Peyer's patch (tissue), 4 donors: ENCODE results near the gene EIF5. TPM values are rescaled to one million over a fixed set of nuclear protein-coding genes. Genes with fewer than 3 reads are reported as not detected.

Experiments
- DNase-seq, 3 donors: peaks; one replicate each; pipeline ENCODE4 v3.0.0-alpha.2; 2017 to 2019
- H3K27ac ChIP-seq, 4 donors: fragments of 200-600 bp; sonication (generic); one replicate each; pipeline ENCODE4 v1.5.1; 2016 to 2019
- H3K27me3 ChIP-seq, 2 donors: fragments of 200-600 bp; sonication (generic); one replicate each; pipeline ENCODE4 v1.5.1; 2019
- H3K36me3 ChIP-seq, 3 donors: fragments of 200-600 bp; sonication (generic); one replicate each; pipeline ENCODE4 v1.5.1; 2016 to 2019
- H3K4me1 ChIP-seq, 4 donors: fragments of 200-600 bp; sonication (generic); one replicate each; pipeline ENCODE4 v1.5.1; 2016 to 2019
- H3K4me3 ChIP-seq, 4 donors: fragments of 200-600 bp; sonication (generic); 1 replicate in 3 of 4; 2 replicates in 1 of 4; pipeline ENCODE4 v1.5.1; 2016 to 2019; ENCODE audit warnings: mild to moderate bottlenecking in 1 of 4
- H3K9me3 ChIP-seq, 4 donors: fragments of 200-600 bp; sonication (generic); one replicate each; pipeline ENCODE4 v1.5.1; 2016 to 2019; ENCODE audit warnings: mild to moderate bottlenecking in 1 of 4
- POLR2A ChIP-seq, 2 donors: fragments of 450-650 bp; IDR thresholded peaks; one replicate each; pipeline ENCODE4 v1.5.1; 2017; ENCODE audit warnings: antibody characterized with exemption in 2 of 2, mild to moderate bottlenecking in 2 of 2, moderate library complexity in 2 of 2
- total RNA-seq, 4 donors: library from RNA; depleted of rRNA; stranded (reverse); fragments of >200 nt; gene quantifications; one replicate each; pipeline ENCODE4 v1.1.0, GENCODE V29; 2016
- TF ChIP-seq, protein P1 (sequence below), 6 experiments: fragments of 450-650 bp in 4 of 6; fragments of 200-600 bp in 2 of 6; sonication (generic) in 1 of 6; IDR thresholded peaks; one replicate each; pipeline ENCODE4 v1.5.1; 2017 to 2019; ENCODE audit warnings: antibody characterized with exemption in 6 of 6, mild to moderate bottlenecking in 3 of 6, moderate library complexity in 1 of 6

Gene EIF5
- total RNA-seq, 4 donors from 2014 or later = 176 to 226 (median 217) TPM

DNA sequence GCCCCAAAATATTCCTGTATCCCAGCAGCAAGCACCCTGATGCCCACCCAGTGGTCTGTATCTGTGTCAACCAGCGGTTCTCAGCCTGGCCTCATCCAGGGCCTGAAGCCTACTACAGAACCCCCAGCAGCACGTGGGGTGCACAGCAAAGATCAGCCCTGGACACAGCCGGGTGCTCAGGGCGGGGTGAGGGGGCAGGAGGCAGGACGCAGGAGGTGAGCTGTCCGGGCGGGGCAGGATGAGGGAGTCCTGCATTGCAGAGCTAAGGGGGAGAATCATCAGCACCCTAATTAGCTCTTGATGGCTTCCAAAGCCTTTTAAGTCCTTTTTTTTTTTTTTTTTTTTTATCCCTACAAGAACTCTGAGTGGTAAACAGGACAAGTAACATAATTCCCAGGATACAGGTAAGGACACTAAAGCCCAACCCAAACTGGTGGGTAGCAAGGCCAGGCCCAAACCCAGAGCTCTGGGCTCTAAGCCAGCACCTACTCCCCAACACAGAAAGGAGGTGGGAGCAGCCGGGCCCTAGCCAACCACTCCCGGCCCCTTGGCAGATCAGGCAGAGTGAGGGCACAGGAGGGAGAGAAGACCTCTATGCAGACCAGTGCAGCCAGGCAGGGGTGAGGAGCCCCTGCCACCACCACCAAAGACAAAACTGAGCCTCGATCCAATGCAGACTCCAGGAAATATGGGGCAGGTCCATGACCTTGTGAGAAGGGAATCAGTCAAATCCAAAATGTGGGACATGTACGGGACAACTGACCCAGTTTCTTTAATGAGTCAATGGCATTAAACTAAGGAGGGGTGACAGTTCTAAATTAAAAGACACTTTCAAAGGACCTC, 32.3 kb upstream of the EIF5 start:
- no peak for TF ChIP-seq POLR2A (IDR thresholded peaks at IDR 0.05)
- TF ChIP-seq, protein P1, sequence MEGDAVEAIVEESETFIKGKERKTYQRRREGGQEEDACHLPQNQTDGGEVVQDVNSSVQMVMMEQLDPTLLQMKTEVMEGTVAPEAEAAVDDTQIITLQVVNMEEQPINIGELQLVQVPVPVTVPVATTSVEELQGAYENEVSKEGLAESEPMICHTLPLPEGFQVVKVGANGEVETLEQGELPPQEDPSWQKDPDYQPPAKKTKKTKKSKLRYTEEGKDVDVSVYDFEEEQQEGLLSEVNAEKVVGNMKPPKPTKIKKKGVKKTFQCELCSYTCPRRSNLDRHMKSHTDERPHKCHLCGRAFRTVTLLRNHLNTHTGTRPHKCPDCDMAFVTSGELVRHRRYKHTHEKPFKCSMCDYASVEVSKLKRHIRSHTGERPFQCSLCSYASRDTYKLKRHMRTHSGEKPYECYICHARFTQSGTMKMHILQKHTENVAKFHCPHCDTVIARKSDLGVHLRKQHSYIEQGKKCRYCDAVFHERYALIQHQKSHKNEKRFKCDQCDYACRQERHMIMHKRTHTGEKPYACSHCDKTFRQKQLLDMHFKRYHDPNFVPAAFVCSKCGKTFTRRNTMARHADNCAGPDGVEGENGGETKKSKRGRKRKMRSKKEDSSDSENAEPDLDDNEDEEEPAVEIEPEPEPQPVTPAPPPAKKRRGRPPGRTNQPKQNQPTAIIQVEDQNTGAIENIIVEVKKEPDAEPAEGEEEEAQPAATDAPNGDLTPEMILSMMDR (IDR thresholded peaks at IDR 0.05) = no peak
- no peak overlapping the region for H3K4me3 ChIP-seq
- no peaks in the 10 kb centered on the region for H3K4me1 ChIP-seq
- H3K27me3 ChIP-seq = no peaks in the 10 kb centered on the region
- H3K36me3 ChIP-seq = no peaks in the 10 kb centered on the region
- no peaks in the 10 kb centered on the region for H3K9me3 ChIP-seq
- H3K27ac ChIP-seq = no peak overlapping the region
- no peak for DNase-seq

DNA sequence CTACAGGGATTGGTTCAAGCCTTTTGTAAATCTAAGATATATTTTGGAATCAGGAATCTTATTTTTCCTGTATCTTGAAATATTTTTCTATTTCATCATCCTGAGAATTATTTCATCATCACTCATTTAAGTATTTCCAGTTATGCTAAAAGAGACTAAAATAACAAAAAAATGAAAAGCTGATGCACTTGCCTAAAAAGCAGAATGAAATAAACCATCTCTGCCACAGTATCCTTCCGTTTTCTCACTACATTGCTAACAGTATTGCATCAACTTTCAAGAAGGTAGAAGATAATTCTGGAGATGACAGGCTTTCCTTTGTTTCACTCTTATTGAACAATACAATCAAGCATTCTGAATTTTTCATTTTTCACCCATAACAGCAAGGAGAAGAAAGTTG, 31.1 kb upstream of the EIF5 start:
- Histone ChIP-seq H3K4me1 (no peaks in the 10 kb centered on the region), H3K4me3 (no peak overlapping the region), H3K36me3 (no peaks in the 10 kb centered on the region), H3K27ac (no peak overlapping the region), H3K27me3 (no peaks in the 10 kb centered on the region), H3K9me3 (peaks cover 0 to 5% (median 0%) of the 10 kb centered on the region in 4 donors)
- no peak for TF ChIP-seq POLR2A (IDR thresholded peaks at IDR 0.05)
- TF ChIP-seq, protein P1 (IDR thresholded peaks at IDR 0.05) = no peak
- DNase-seq = no peak

DNA sequence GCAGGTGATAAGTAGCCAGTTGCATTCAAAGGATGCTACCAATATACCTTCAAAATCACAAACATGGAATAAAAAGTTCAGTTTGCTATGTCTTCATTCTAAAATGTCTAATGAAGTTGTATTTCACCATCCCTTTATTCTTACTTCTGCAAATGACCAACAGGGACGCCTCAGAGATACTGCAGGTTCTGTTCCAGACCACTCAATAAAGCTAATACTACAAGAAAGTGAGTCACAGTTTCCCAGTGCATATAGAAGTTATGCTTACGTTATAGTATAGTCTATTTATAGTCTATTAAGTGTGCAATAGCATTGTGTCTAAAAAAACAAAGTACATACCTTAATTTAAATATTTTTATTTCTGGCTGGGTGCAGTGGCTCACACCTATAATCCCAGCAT, 29.3 kb upstream of the EIF5 start:
- Histone ChIP-seq H3K4me3 (no peak overlapping the region), H3K4me1 (no peaks in the 10 kb centered on the region), H3K9me3 (peaks cover 0 to 5% (median 0%) of the 10 kb centered on the region in 4 donors), H3K36me3 (no peaks in the 10 kb centered on the region), H3K27ac (no peak overlapping the region), H3K27me3 (no peaks in the 10 kb centered on the region)
- TF ChIP-seq, protein P1 (IDR thresholded peaks at IDR 0.05) = no peak
- no peak for DNase-seq

DNA sequence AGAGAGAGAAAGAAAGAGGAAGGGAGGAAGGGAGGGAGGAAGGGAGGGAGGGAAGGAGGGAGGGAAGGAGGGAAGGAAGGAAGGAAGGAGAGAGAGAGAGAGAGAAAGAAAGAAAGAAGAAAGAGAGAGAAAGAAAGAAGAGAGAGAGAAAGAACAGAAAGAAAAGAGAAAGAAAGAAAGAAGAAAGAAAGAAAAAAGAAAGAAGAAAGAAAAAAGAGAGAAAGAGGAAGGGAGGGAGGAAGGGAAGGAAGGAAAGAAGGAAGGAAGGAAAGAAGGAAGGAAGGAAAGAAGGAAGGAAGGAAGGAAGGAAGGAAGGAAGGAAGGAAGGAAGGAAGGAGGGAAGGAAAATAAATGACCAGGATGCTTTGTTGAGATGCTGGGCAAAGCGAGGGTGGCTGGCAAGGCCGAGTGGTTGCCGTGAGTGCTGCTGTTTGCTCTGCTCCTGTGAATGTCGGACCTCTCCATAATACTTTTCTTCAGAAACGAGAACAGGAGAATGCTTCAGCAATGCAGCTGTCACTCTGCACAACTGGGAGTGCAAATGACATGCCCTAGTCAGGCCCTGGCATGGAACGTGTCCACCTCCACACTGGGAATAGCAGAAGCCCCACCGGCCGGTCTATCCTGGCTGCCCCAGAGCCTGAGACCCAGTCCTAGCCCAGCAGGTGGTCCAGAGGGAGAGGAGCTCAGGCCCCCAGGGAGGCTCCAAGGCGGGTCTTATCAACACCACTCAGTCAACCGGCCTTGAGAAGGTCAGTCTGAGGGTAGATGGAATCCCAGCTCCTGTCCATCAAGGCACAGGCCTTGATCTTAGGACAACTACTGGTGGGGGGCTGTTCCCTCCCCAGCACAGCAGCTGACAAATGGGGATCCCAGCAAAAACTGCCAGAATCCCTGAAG, 25.1 kb upstream of the EIF5 start:
- DNase-seq = no peak
- TF ChIP-seq, protein P1 (IDR thresholded peaks at IDR 0.05) = no peak
- TF ChIP-seq POLR2A (IDR thresholded peaks at IDR 0.05) = no peak
- H3K4me3 ChIP-seq = no peak overlapping the region

DNA sequence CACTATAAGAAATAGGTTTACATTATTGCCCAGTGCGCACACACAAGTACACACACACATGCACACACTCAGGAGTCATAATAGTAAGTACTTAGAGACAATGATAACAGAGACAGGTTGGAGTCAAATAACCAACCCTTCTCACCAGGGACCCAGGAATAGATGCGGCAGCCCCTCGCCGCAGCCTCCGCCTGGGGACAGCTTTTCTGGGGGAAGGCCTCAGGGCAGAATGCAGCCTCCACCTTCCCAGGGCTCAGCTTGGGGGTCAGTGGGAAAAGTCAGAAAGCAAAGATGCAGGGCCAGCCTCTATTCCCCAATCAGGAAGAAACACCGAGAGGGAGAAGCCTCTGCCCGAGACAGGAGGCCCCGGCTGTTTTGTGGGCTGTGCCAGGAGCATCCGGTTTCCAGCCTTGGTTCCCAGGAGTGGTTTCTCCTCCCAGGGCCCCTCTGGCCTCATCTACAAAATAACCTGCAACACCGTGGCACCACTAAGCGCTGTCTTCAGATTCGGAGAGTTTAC, 23.4 kb upstream of the EIF5 start:
- no peak overlapping the region for H3K27ac ChIP-seq
- H3K4me1 ChIP-seq = no peaks in the 10 kb centered on the region
- H3K27me3 ChIP-seq = no peaks in the 10 kb centered on the region
- peaks cover 0 to 5% (median 0%) of the 10 kb centered on the region in 4 donors for H3K9me3 ChIP-seq
- no peak for DNase-seq
- H3K4me3 ChIP-seq = no peak overlapping the region
- no peaks in the 10 kb centered on the region for H3K36me3 ChIP-seq
- TF ChIP-seq, protein P1 (IDR thresholded peaks at IDR 0.05) = no peak
- no peak for TF ChIP-seq POLR2A (IDR thresholded peaks at IDR 0.05)

More for the DNA sequence above, 25.1 kb upstream of the EIF5 start:
- H3K27ac ChIP-seq = no peak overlapping the region
- no peaks in the 10 kb centered on the region for H3K27me3 ChIP-seq
- H3K9me3 ChIP-seq = peaks cover 0 to 5% (median 0%) of the 10 kb centered on the region in 4 donors
- no peaks in the 10 kb centered on the region for H3K36me3 ChIP-seq
- H3K4me1 ChIP-seq = no peaks in the 10 kb centered on the region
